H9 (cell line): Measurements from ENCODE around the gene DDOST. TPM values are rescaled to one million over a fixed set of nuclear protein-coding genes. Genes with fewer than 3 reads are reported as not detected.

Experiments used
- DNase-seq: peaks from one replicate; pipeline ENCODE4 v3.0.0-alpha.2; 2017
- H2AFZ ChIP-seq: one replicate; pipeline ENCODE4 v1.6.1; 2013; ENCODE audit warnings: mild to moderate bottlenecking, low read length, control low read depth, moderate library complexity
- H2AK5ac ChIP-seq: 2 replicates; pipeline ENCODE4 v1.6.1; 2013; ENCODE audit warnings: low read length, control low read depth, mixed read lengths; ENCODE audit not compliant: insufficient read length
- H2BK120ac ChIP-seq: one replicate; pipeline ENCODE4 v1.6.1; 2013; ENCODE audit warnings: low read depth, mild to moderate bottlenecking, low read length, control low read depth, inconsistent platforms; ENCODE audit not compliant: poor library complexity, severe bottlenecking
- H2BK12ac ChIP-seq: 2 replicates; pipeline ENCODE4 v1.6.1; 2013; ENCODE audit warnings: low read length, control low read depth, mixed read lengths, low read depth; ENCODE audit not compliant: insufficient read length
- H2BK15ac ChIP-seq: 2 replicates; pipeline ENCODE4 v1.6.1; 2013; ENCODE audit warnings: low read depth, low read length, control low read depth
- H2BK20ac ChIP-seq: one replicate; pipeline ENCODE4 v1.6.1; 2013; ENCODE audit warnings: low read depth, mild to moderate bottlenecking, low read length, control low read depth, inconsistent platforms; ENCODE audit not compliant: poor library complexity, severe bottlenecking
- H2BK5ac ChIP-seq: 2 replicates; pipeline ENCODE4 v1.6.1; 2013; ENCODE audit warnings: low read length, control low read depth, mixed read lengths; ENCODE audit not compliant: insufficient read length
- H3K14ac ChIP-seq: 2 replicates; pipeline ENCODE4 v1.6.1; 2013; ENCODE audit warnings: low read length, control low read depth; ENCODE audit not compliant: insufficient read depth
- H3K18ac ChIP-seq: 2 replicates; pipeline ENCODE4 v1.6.1; 2013; ENCODE audit warnings: low read depth, mild to moderate bottlenecking, mixed read lengths, low read length, control low read depth; ENCODE audit not compliant: insufficient read length
- H3K23ac ChIP-seq: 2 replicates; pipeline ENCODE4 v1.6.1; 2013; ENCODE audit warnings: low read length, control low read depth, mixed read lengths, low read depth; ENCODE audit not compliant: insufficient read length
- H3K23me2 ChIP-seq: 2 replicates; pipeline ENCODE4 v1.6.1; 2013; ENCODE audit warnings: low read depth, mild to moderate bottlenecking, mixed read lengths, low read length, control low read depth; ENCODE audit not compliant: insufficient read length, poor library complexity, severe bottlenecking
- H3K27ac ChIP-seq: 2 replicates; pipeline ENCODE4 v1.5.1; 2013; ENCODE audit warnings: low read length, control low read depth, mixed read lengths, low read depth; ENCODE audit not compliant: insufficient read length
- H3K27me3 ChIP-seq: 2 replicates; pipeline ENCODE4 v1.6.1; 2013; ENCODE audit warnings: low read length, control low read depth, inconsistent platforms; ENCODE audit not compliant: insufficient read depth
- H3K4ac ChIP-seq: 2 replicates; pipeline ENCODE4 v1.6.1; 2013; ENCODE audit warnings: low read depth, mild to moderate bottlenecking, control low read depth, inconsistent platforms, low read length, moderate library complexity
- H3K4me1 ChIP-seq: 2 replicates; pipeline ENCODE4 v1.6.1; 2013; ENCODE audit warnings: low read length, control low read depth, inconsistent platforms; ENCODE audit not compliant: insufficient read depth
- H3K4me2 ChIP-seq: 2 replicates; pipeline ENCODE4 v1.6.1; 2013; ENCODE audit warnings: low read length, control low read depth, mixed read lengths; ENCODE audit not compliant: insufficient read length, insufficient read depth
- H3K56ac ChIP-seq: 2 replicates; pipeline ENCODE4 v1.6.1; 2013; ENCODE audit warnings: low read depth, mild to moderate bottlenecking, mixed read lengths, low read length, control low read depth; ENCODE audit not compliant: insufficient read length
- H3K79me1 ChIP-seq: 2 replicates; pipeline ENCODE4 v1.6.1; 2013; ENCODE audit warnings: low read depth, mild to moderate bottlenecking, moderate library complexity, low read length, control low read depth, inconsistent platforms; ENCODE audit not compliant: insufficient read depth, poor library complexity, severe bottlenecking
- H3K79me2 ChIP-seq: 2 replicates; pipeline ENCODE4 v1.6.1; 2013; ENCODE audit warnings: low read length, control low read depth, inconsistent platforms; ENCODE audit not compliant: insufficient read depth
- H3K9ac ChIP-seq: 2 replicates; pipeline ENCODE4 v1.6.1; 2013; ENCODE audit warnings: low read length, control low read depth, mixed read lengths; ENCODE audit not compliant: insufficient read length; ENCODE audit errors: extremely low read depth
- H3K9me3 ChIP-seq: one replicate; pipeline ENCODE4 v1.6.1; 2013; ENCODE audit warnings: low read depth, low read length, inconsistent platforms; ENCODE audit not compliant: control insufficient read depth
- H3T11ph ChIP-seq: one replicate; pipeline ENCODE4 v1.6.1; 2013; ENCODE audit warnings: mild to moderate bottlenecking, low read length, control low read depth, inconsistent platforms
- H4K20me1 ChIP-seq: one replicate; pipeline ENCODE4 v1.6.1; 2013; ENCODE audit not compliant: control insufficient read depth, insufficient read length, insufficient read depth
- H4K5ac ChIP-seq: 2 replicates; pipeline ENCODE4 v1.6.1; 2013; ENCODE audit warnings: low read depth, mild to moderate bottlenecking, mixed read lengths, low read length, control low read depth; ENCODE audit not compliant: insufficient read length
- H4K8ac ChIP-seq: replicated peaks from 2 replicates; pipeline ENCODE4 v1.6.1; 2013; ENCODE audit warnings: low read length, control low read depth, mixed read lengths, low read depth; ENCODE audit not compliant: insufficient read length
- H4K91ac ChIP-seq: 2 replicates; pipeline ENCODE4 v1.6.1; 2013; ENCODE audit warnings: low read depth, mild to moderate bottlenecking, moderate library complexity, mixed read lengths, low read length, control low read depth; ENCODE audit not compliant: insufficient read length
- H3K27ac Mint-ChIP-seq, 3 experiments: 2 replicates in 2 of 3; 3 replicates in 1 of 3; pipeline ENCODE4 v1.8.0; 2020 to 2021; ENCODE audit warnings: mixed read lengths in 3 of 3, mild to moderate bottlenecking in 1 of 3, moderate library complexity in 1 of 3
- H3K27me3 Mint-ChIP-seq: 2 replicates; pipeline ENCODE4 v1.8.0; 2021; ENCODE audit warnings: low read depth, mild to moderate bottlenecking, moderate library complexity, mixed read lengths
- H3K36me3 Mint-ChIP-seq, 3 experiments: 2 replicates in 2 of 3; 3 replicates in 1 of 3; pipeline ENCODE4 v1.8.0; 2020 to 2021; ENCODE audit warnings: low read depth in 3 of 3, mixed read lengths in 3 of 3; ENCODE audit not compliant: insufficient read depth in 1 of 3
- H3K4me1 Mint-ChIP-seq, 2 experiments: 2 replicates each; pipeline ENCODE4 v1.8.0; 2020; ENCODE audit warnings: mixed read lengths in 2 of 2
- H3K4me3 Mint-ChIP-seq, 2 experiments: 2 replicates in 1 of 2; 3 replicates in 1 of 2; pipeline ENCODE4 v1.8.0; 2020 to 2021; ENCODE audit warnings: mild to moderate bottlenecking in 2 of 2, mixed read lengths in 2 of 2, moderate library complexity in 1 of 2
- H3K9me3 Mint-ChIP-seq, 2 experiments: 2 replicates in 1 of 2; 3 replicates in 1 of 2; pipeline ENCODE4 v1.8.0; 2020; ENCODE audit warnings: mild to moderate bottlenecking in 2 of 2, mixed read lengths in 2 of 2, moderate library complexity in 1 of 2
- CTCF ChIP-seq: fragments of 200-600 bp; sonication (generic); conservative IDR thresholded peaks from 3 replicates; pipeline ENCODE4 v1.8.0; 2021; ENCODE audit warnings: antibody characterized with exemption, mild to moderate bottlenecking
- WGBS: extraction: QIAGEN DNeasy Blood & Tissue Kit; methylation state at CpG from one replicate; pipeline ENCODE4 v1.1.7; 2013; ENCODE audit warnings: missing lambda C conversion rate, low lambda C conversion rate, mixed read lengths; ENCODE audit not compliant: insufficient read length; ENCODE audit errors: extremely low coverage; 5-methylcytosine and 5-hydroxymethylcytosine counted together
- total RNA-seq: library from RNA; stranded (reverse); gene quantifications from 2 replicates; pipeline ENCODE4 v1.2.1, GENCODE V29; 2021

Gene DDOST
- total RNA-seq, 1 experiment from 2014 or later: 255 TPM

GRCh38 chr1:20672265-20672632 is 11.1 kb upstream of the DDOST start:
- Histone ChIP-seq H3K4me2 (no peak overlapping the region), H3K27me3 (no peaks in the 10 kb centered on the region), H3K9me3 (no peaks in the 10 kb centered on the region), H2AK5ac (no peak overlapping the region), H4K91ac (no peak overlapping the region), H3T11ph (no peak overlapping the region), H2BK120ac (no peak overlapping the region), H4K5ac (no peak overlapping the region), H2BK15ac (no peak overlapping the region), H3K27ac (no peak overlapping the region), H3K79me1 (no peaks in the 10 kb centered on the region), H2BK20ac (no peak overlapping the region), H3K9ac (no peak overlapping the region), H2BK12ac (no peak overlapping the region), H3K18ac (no peak overlapping the region), H3K23ac (no peak overlapping the region), H3K56ac (no peak overlapping the region), H3K23me2 (no peaks in the 10 kb centered on the region), H3K4me1 (no peaks in the 10 kb centered on the region), H4K8ac (no peak overlapping the region), H3K14ac (no peak overlapping the region), H2AFZ (no peak overlapping the region), H3K79me2 (no peaks in the 10 kb centered on the region), H3K4ac (no peak overlapping the region), H2BK5ac (no peak overlapping the region), H4K20me1 (no peaks in the 10 kb centered on the region)
- WGBS: 100% methylated on average over 1 of the region's 4 CpGs
- Mint-ChIP-seq H3K4me1 (no peaks in the 10 kb centered on the region), H3K4me3 (no peak overlapping the region), H3K27ac (no peak overlapping the region), H3K36me3 (peaks cover 0 to 12% (median 0%) of the 10 kb centered on the region in 3 experiments; a peak in 3 of 7 replicates), H3K9me3 (peaks cover 0 to 2% of the 10 kb centered on the region in 2 experiments; a peak in 1 of 5 replicates), H3K27me3 (peaks cover 1% of the 10 kb centered on the region; the same call in 1 of the 2 replicates)
- no peak for TF ChIP-seq CTCF
- no peak for DNase-seq
